GM21526 (cell line): ENCODE data around the gene IL18R1.
"Not testable (repeated sequence)": the region's sequence is repeated elsewhere in the genome, so short reads cannot be mapped to it uniquely, and the experiment has no call there.

Experiments
- ATAC-seq: cut with Tn5 transposase; IDR thresholded peaks from one replicate; pipeline ENCODE4 v1.9.1; 2021; ENCODE audit warnings: moderate library complexity; ENCODE audit not compliant: unreplicated experiment, low FRiP score

The IL18R1 gene, protein sequence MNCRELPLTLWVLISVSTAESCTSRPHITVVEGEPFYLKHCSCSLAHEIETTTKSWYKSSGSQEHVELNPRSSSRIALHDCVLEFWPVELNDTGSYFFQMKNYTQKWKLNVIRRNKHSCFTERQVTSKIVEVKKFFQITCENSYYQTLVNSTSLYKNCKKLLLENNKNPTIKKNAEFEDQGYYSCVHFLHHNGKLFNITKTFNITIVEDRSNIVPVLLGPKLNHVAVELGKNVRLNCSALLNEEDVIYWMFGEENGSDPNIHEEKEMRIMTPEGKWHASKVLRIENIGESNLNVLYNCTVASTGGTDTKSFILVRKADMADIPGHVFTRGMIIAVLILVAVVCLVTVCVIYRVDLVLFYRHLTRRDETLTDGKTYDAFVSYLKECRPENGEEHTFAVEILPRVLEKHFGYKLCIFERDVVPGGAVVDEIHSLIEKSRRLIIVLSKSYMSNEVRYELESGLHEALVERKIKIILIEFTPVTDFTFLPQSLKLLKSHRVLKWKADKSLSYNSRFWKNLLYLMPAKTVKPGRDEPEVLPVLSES

DNA sequence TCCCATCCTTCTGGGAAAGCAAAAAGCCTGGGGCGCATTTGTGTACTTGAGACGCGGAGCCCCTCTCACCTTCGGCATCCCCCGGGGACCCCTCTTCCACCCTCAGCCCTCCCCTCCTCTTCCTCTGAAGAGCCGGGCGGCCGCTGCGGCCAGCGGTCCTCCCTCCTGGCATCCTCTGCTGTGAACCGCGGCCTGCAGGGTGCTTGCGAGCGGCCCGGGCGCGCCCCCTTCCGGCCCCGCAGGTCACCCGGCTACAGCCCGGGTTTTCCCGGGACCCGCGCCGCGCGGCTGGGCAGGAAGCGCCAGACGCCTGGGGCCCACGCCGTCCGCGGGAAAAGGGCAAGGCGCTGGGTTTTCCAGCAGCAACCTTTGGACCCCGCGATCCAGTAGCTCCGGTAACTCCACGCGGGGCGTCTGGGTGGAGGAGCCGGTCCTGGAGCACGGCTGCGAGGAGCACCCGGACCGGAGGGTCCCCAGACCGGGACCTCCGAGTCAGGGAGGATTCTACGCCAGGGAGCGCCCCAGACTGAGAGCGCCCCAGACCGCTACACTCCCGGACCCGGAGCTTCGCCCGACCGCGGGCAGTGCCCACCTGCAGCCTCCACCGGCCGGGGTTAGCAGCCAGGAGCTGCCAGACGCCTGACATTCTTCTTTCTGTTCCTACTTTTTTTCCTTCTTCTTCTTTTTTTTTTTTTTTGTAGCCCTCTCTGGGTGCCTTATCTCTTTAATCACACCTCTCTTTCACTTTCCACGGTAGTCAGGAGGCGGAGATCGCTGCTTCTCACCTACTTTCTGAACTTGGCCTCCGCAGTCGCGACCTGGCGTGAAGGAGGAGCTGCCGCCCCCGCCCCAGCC is at the start of gene IL18R1:
Gene IL18R1 (plus strand): TSS at position 271 of the 855 bp plus-strand sequence. CDS start 6,865 bp downstream, outside the sequence.
- ATAC-seq = peak; percentile 89

DNA sequence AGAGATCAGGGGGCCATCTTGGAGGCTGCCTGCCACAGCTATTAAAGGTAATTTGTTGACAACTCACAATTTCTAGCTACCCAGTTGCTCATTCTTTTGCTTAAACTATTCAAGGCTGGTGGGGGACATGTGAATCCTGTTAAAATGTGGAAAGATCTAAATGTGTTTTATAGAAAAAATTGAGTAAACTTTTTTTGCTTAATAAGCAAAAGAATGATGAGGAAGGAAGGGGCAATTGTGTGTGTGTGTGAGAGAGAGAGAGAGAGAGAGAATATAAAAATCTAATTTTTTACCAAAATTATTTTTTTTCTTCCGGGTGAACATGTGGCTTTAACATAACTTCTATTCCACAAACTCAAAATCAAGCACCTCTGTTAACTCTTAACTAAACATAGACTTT is 49.5 kb upstream of the IL18R1 start:
- no peak for ATAC-seq

DNA sequence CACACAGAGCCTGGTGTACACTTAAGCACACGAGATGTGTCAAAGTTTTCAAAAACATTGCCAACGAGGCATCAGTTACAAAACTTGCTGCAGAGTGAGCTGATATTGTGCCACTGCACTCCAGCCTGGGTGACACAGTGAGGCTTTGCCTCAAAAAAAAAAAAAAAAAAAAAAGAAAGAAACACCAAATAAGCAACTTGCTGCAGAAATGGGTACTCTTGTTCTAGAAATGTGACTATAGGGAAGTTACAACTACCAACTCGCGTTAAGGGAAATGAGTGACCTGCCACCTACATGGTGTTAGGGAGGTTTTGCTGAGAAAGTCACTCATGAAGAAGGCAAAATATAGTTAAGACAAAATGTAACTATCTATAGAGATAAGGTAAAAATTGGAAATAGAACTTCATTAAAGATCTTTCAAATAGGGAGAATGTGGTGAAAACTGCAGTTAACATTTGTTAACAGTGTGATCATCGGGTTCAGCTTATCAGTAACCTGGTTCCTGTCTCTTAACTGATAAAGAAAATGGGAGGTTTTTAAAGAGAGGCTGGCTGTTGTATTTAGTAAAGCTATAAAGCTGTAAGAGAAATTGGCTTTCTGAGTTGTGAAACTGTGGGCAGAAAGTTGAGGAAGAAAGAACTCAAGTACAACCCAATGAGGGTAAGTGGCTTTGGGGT is 44.5 kb upstream of the IL18R1 start, which contains the start of gene IL1RL1:
Gene IL1RL1 (plus strand): TSS at position 600 of the 677 bp plus-strand sequence. CDS start 26,702 bp downstream, outside the sequence.
- no peak for ATAC-seq

DNA sequence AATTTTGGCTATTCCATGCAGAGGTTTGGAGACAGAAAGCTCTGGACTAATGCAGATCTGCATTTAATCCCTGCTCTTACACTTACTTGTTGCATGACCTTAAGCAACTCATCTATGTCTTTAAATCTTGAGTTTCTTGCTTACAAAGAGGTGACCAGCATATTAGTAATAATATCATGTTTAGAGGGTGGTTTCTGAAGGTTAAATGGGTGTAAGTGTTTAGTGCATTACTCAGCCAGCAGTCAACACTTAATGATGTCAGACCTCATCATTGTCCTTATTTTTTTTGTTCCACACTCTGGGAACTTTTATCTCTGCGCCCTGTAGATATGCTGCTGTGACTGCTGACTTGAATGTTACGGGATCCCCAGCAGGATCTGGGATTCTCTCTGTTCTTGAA is 42.6 kb upstream of the IL18R1 start:
- ATAC-seq = no peak

DNA sequence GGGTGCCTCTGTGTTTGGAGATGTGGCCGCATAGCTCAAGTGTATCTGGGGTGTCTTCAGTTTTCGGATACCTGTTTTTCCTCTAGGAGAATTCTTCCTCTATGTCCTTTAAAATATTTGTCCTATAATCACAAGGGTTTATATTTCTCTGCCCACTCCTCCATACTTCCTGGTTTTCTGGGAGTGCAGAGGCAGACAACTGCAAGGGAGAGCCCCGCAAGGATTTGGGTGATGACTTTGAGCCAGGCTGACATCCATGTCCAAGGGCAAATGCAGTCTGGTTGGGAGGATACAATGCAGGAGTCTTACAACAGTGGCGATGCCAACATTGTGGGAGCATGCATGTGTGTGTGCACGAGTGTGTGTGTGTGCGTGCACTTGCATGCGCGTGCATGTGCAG is 42.1 kb upstream of the IL18R1 start:
- ATAC-seq = no peak

DNA sequence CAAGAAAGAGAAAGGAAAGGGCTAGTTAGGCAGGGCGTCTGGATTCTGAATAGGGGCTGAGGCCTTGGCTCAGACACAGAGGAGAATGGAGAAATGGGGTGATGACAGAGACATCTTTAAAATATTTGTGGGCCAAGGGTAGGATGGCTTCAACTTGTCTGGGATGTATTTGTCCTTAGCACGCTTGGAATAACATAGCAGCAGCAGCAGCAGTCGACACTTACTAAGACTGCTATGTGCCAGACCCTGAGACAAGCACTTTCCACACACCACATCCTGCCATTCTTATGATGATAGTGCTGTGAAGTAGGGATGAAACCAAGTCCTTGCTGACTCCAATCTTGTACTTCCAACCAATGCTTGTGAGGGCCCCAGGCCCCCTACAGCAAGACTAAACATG is 41.6 kb upstream of the IL18R1 start:
- ATAC-seq = no peak

DNA sequence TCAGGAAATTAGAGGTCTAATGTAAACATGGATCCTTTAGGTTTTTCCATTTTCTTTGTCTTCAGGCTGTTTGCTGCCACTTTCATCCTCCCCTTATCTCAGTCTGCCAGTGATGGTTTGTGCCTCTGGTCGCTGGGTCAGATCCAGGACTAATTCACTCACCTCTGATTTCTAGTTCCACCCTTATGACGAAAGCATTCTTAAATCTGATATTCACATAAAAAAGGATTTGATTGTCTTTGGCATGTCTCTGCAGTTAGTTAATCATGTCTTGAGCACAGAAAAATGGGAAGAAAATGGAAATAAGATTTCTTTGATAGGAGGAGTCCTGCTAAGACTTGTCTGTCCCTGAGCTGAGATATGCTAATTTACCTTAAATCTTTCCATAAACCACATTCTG is 39.7 kb upstream of the IL18R1 start:
- no peak for ATAC-seq

DNA sequence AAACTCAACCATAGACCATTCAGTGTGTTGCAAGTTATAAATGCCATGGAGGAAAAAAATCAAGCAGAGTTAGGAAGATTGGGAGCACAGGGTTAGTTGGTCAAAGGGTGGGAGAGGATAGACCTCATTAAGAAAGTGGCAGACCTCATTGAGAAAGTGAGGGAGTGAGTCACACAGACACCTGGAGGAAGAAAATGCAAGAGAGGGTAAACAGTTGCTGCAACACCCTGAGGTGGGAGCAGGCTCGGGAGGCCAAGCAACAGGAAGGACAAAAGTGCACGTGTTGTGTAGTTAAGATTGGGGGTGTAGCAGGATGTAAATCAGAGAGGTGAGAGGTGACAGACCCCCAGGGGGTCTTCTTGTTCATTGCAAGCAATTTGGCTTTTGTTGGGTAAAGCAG is 37.9 kb upstream of the IL18R1 start:
- no peak for ATAC-seq

DNA sequence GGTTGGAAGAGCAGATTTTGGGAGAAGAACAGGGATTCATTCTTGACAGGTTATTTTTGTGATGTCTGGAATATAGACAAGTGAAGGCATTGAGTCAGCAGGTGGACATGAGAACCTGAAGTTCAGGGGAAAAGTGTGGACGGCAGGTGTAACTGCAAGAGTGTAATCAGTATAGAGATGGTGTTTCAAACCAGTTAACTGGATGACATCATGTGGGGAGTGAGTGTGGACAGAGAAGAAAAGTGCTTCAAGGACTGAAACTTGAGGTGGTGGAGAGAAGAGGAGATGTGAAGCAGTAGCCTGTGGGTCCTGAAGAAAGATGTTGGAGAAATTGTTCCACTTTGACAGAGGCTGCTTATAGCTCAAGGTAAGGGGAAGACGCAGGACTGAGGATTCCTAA is 37.2 kb upstream of the IL18R1 start:
- no peak for ATAC-seq

DNA sequence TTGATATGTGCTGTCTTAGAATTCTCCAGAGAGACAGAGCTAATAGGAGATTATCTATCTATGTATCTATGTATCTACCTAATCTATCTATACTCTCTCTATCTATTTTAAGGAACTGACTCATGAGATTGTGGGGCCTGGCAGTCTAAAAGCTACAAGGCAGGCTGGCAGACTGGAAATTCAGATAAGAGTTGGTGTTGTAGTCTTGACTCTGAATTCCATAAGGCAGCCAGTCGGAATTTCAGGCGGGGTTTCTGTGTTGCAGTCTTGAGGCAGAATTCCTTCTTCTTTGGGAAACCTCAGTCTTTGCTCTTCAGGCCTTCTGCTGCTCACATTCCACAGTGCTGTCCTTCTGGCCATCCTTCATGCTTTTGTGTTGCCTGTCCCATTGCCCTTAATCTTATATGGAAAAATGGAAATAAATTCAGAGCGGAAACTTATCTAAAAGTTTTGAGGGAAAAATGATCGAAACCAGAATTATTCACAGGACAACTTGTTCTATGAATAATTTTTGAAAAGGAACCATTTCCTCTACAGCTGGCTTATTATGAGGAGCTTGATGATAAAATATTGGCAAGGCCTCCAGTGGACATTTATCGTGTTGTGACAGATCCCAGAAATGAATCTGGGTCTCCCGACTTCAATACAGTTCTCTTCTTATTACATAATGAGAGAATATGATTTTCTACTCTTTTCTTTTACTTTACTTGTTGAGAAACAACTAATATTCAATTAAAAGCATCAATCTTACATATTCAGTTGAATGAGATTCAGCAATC is 33.5 kb upstream of the IL18R1 start:
- no peak for ATAC-seq

DNA sequence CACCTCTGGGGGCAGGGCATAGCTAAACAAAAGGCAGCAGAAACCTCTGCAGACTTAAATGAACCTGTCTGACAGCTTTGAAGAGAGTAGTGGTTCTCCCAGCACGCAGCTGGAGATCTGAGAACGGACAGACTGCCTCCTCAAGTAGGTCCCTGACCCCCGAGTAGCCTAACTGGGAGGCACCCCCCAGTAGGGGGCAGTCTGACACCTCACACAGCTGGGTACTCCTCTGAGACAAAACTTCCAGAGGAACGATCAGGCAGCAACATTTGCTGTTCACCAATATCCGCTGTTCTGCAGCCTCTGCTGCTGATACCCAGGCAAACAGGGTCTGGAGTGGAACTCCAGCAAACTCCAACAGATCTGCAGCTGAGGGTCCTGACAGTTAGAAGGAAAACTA is 30.7 kb upstream of the IL18R1 start:
- ATAC-seq = not testable (repeated sequence)

DNA sequence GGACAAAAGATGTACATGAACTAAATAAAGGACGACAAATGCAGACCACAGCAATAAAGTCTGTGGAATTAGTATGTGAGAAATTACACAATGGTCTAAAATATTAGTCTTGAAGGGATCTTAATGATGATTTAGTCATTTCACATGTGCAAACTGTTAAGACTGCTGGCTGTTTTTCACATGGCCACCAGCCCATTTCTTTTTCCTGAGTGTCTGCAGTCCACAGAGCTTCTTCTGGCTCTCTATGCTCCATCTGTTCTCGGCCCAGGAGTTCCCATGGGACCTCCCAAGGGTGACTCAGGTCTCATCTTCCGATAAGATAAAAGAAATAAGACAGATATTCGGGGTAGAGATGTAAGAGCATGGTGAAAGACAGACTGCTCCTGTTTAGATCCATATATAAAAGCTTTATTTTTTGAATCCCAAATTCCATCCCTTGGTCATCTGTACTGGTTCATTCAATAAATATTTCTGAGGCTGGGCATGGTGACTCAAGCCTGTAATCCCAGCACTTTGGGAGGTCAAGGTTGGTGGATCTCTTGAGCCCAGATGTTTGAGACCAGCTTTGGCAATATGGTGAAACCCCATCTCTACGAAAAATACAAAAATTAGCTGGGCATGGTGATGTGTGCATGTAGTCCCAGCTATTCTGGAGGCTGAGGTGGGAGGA is 24.1 kb upstream of the IL18R1 start:
- no peak for ATAC-seq

DNA sequence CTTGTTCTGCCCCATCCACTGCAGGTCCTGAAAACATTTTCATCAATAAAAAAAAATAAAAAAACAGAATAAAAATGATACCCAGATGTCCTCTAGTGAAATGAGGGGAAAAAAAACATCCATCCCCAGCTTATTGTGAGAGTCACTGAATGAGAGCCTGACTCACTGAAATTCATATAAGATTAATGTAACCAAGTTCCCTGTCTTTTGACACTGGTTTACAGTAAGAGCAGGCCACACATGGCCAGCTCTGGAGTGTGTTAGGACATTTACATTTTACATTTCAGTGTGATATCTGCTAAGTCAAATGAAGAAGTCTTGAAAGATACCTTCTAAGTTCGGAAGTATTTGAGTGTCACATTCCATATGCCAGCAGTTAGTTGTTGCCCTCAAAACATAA is 21.1 kb upstream of the IL18R1 start:
- ATAC-seq = no peak

DNA sequence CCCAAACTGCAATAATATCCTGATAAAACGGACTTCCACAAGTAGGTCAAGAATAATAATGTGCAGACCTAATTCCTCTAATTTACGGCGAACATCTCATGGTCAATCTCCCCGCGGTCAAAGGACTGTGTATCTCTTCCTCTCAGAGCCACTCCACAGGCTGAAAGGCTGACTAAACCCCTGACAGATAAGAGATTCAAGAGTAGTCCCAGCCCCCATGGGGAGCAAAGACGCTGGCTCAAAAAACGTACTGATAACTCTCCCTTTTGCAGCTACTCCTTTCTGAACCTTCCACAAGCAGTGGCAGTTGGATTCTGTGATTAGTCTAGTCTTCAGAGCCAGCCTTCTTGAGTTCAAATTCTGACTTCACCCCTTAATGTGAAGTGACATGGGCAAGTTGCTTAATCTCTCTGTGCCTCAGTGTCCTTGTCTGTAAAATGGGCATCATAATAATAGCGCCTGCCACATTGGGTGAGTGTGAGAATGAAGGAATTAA is 19.7 kb upstream of the IL18R1 start:
- ATAC-seq = no peak

DNA sequence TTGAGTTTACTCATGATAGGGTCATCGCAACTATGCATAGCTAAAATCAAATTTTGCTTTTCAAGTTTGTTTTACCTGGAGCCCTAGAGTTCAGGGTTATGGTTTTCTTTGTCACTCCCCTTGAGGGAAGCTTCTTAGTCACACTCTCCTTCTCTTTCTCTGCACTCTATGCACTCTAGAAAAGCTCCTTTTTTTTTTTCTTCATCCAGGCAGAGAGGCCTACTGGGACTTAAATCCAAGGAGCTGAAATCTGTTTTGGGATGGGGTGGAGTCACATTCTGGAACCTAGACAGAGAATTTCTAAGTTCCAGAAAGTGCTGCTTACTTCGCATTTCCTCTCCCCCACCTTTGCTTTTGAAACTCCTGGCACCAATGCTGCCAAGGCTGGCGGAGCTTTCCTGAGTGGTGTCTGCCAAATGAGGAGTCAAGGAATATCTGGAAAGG is 19.1 kb upstream of the IL18R1 start:
- no peak for ATAC-seq

DNA sequence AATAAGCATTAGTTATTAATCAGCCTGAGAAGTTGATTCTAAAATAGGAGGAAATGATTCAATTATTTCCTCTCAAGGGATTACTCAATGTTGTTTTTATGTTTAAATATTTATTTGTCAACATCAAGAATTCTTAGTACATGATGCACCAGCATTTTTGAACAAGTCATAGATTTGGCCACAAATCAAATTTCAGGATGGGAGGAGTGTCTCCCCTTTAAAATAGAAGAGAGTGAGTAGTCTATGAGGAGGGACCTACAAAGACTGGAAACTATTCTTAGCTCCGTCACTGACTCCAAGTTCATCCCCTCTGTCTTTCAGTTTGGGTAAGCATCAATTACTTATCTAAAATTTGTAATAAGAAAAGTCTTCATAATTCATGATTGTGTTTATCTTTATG is 18.6 kb upstream of the IL18R1 start:
- no peak for ATAC-seq

DNA sequence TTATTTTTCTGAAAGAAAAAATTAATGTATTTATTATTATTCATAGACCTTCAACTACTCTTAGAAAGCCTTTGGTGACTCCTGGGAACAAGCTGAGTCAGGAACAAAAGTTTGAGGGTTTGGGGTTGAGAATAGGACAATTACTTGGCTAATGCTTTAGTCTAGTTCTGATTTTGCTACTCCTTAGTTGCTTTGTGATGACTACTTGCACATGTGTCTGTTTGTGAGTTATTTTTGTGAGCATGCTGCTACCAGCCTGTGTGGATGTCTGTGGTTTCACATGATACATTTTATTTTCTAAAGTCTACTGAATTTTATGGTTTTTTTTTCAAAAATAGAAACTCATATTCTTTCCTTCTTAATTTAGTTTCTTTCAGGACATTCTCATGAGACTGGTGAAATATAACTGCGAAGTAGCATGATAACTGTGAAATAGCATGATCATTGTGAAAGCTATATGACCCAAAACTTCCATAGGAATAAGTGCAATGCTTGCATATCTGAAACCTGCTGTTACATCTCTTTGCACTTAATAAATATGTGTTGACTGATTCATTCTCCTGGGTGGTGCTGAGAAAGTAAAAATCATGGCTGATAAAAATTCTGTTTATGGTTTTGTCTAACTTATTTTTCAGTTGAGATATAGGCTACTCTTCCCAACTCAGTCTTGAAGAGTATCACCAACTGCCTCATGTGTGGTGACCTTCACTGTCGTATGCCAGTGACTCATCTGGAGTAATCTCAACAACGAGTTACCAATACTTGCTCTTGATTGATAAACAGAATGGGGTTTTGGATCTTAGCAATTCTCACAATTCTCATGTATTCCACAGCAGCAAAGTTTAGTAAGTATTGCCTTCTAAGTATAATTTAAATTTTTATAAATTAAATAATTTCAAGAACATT is 17.9 kb upstream of the IL18R1 start:
- no peak for ATAC-seq

DNA sequence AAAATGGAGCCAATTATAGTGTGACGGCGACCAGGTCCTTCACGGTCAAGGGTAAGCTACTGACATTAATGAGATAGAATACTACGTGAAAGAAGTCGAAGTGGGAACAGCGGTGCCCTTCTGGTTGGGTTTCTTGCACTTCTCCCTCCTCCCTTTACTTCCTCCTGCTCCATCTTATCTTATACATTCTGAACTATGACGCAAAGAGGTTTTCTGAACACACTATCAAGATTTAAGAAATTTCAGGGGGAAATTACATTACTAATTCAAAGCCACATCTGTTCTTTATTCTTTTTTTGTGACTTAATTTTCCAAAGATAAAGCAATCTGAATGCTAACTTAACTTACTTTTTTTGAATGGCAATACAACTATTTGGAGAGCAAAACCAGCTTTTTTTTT is 14.8 kb upstream of the IL18R1 start:
- no peak for ATAC-seq
